HepG2 (cell line): ENCODE measurements around the gene KLK14.

Source experiments
- CREB1 ChIP-seq, 2 experiments: fragments of 450-650 bp in 1 of 2; IDR thresholded peaks; 2 replicates each; pipeline ENCODE4 v1.6.1; 2016 to 2017; ENCODE audit warnings: control low read depth in 1 of 2, mild to moderate bottlenecking in 1 of 2, missing compliant biosample characterization in 1 of 2, missing genetic modification characterization in 1 of 2
- EZH2 ChIP-seq: conservative IDR thresholded peaks from 2 replicates; pipeline ENCODE4 v1.6.1; 2012; ENCODE audit warnings: mild to moderate bottlenecking, low read depth, low read length, moderate library complexity
- JUN ChIP-seq: sonication (generic); formaldehyde crosslinking; IDR thresholded peaks from 2 replicates; pipeline ENCODE4 v1.4.0; 2020; ENCODE audit warnings: mild to moderate bottlenecking, missing genetic modification reagents
- JUNB ChIP-seq: sonication (generic); formaldehyde crosslinking; IDR thresholded peaks from 2 replicates; pipeline ENCODE4 v1.8.0; 2022; ENCODE audit warnings: missing genetic modification reagents, mild to moderate bottlenecking, borderline replicate concordance
- NR2C2 ChIP-seq: sonication (generic); formaldehyde crosslinking; IDR thresholded peaks from 2 replicates; pipeline ENCODE4 v1.4.0; 2020; ENCODE audit warnings: missing genetic modification reagents, mild to moderate bottlenecking, moderate library complexity, borderline replicate concordance
- RAD21 ChIP-seq: fragments of 450-650 bp; formaldehyde crosslinking; IDR thresholded peaks from 2 replicates; pipeline ENCODE4 v1.5.0; 2020; ENCODE audit warnings: mild to moderate bottlenecking
- SUZ12 ChIP-seq: fragments of 150-350 bp; IDR thresholded peaks from 2 replicates; pipeline ENCODE4 v1.6.1; 2014; ENCODE audit warnings: low read depth, low read length
- USF2 ChIP-seq, 2 experiments: sonication (generic) in 1 of 2; formaldehyde crosslinking in 1 of 2; IDR thresholded peaks; 2 replicates each; pipeline versions ENCODE4 v1.5.1 to v1.6.1; 2011 to 2020; ENCODE audit warnings: borderline replicate concordance in 1 of 2, low read depth in 1 of 2, low read length in 1 of 2, mild to moderate bottlenecking in 1 of 2, missing genetic modification reagents in 1 of 2, moderate library complexity in 1 of 2
- ZBTB7A ChIP-seq: sonication (generic); formaldehyde crosslinking; IDR thresholded peaks from 2 replicates; pipeline ENCODE4 v1.8.0; 2022; ENCODE audit warnings: mild to moderate bottlenecking, missing genetic modification reagents
- TF ChIP-seq, protein P1 (sequence below): sonication (generic); formaldehyde crosslinking; conservative IDR thresholded peaks from 2 replicates; pipeline ENCODE4 v1.5.0; 2020; ENCODE audit warnings: missing genetic modification reagents
- TF ChIP-seq, protein P2 (sequence below): sonication (generic); formaldehyde crosslinking; IDR thresholded peaks from 2 replicates; pipeline ENCODE4 v1.5.0; 2020; ENCODE audit warnings: missing genetic modification reagents, mild to moderate bottlenecking, borderline replicate concordance
- TF ChIP-seq, protein P3 (sequence below), 2 experiments: IDR thresholded peaks; 2 replicates each; pipeline ENCODE4 v1.6.1; 2011 to 2012; ENCODE audit warnings: low read length in 2 of 2, borderline replicate concordance in 1 of 2, low read depth in 1 of 2, mild to moderate bottlenecking in 1 of 2, moderate library complexity in 1 of 2
- TF ChIP-seq, protein P4 (sequence below): sonication (generic); formaldehyde crosslinking; IDR thresholded peaks from 2 replicates; pipeline ENCODE4 v1.5.0; 2020; ENCODE audit warnings: mild to moderate bottlenecking, missing genetic modification reagents, moderate library complexity
- TF ChIP-seq, protein P5 (sequence below): sonication (generic); formaldehyde crosslinking; conservative IDR thresholded peaks from 2 replicates; pipeline ENCODE4 v1.4.0; 2020; ENCODE audit warnings: missing genetic modification reagents

- TF ChIP-seq JUN (CRISPR knock-in tag) (no peak), USF2 (IDR thresholded peaks at IDR 0.05; ENCODE audit: low read depth, low read length) (no peak), USF2 (CRISPR knock-in tag; IDR thresholded peaks at IDR 0.05; ENCODE audit: borderline replicate concordance) (no peak), ZBTB7A (no peak), NR2C2 (CRISPR knock-in tag) (no peak), SUZ12 (no peak), RAD21 (CRISPR knock-in tag) (no peak), EZH2 (no peak), CREB1 (IDR thresholded peaks at IDR 0.05) (no peak), CREB1 (CRISPR knock-in tag; IDR thresholded peaks at IDR 0.05) (no peak), JUNB (no peak)
- TF ChIP-seq, protein P1, sequence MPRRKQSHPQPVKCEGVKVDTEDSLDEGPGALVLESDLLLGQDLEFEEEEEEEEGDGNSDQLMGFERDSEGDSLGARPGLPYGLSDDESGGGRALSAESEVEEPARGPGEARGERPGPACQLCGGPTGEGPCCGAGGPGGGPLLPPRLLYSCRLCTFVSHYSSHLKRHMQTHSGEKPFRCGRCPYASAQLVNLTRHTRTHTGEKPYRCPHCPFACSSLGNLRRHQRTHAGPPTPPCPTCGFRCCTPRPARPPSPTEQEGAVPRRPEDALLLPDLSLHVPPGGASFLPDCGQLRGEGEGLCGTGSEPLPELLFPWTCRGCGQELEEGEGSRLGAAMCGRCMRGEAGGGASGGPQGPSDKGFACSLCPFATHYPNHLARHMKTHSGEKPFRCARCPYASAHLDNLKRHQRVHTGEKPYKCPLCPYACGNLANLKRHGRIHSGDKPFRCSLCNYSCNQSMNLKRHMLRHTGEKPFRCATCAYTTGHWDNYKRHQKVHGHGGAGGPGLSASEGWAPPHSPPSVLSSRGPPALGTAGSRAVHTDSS: no peak
- TF ChIP-seq, protein P2, sequence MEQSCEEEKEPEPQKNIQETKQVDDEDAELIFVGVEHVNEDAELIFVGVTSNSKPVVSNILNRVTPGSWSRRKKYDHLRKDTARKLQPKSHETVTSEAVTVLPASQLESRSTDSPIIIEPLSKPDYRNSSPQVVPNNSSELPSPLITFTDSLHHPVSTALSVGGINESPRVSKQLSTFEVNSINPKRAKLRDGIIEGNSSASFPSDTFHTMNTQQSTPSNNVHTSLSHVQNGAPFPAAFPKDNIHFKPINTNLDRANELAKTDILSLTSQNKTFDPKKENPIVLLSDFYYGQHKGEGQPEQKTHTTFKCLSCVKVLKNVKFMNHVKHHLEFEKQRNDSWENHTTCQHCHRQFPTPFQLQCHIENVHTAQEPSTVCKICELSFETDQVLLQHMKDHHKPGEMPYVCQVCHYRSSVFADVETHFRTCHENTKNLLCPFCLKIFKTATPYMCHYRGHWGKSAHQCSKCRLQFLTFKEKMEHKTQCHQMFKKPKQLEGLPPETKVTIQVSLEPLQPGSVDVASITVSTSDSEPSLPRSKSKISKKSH (CRISPR knock-in tag): no peak
- TF ChIP-seq, protein P3, sequence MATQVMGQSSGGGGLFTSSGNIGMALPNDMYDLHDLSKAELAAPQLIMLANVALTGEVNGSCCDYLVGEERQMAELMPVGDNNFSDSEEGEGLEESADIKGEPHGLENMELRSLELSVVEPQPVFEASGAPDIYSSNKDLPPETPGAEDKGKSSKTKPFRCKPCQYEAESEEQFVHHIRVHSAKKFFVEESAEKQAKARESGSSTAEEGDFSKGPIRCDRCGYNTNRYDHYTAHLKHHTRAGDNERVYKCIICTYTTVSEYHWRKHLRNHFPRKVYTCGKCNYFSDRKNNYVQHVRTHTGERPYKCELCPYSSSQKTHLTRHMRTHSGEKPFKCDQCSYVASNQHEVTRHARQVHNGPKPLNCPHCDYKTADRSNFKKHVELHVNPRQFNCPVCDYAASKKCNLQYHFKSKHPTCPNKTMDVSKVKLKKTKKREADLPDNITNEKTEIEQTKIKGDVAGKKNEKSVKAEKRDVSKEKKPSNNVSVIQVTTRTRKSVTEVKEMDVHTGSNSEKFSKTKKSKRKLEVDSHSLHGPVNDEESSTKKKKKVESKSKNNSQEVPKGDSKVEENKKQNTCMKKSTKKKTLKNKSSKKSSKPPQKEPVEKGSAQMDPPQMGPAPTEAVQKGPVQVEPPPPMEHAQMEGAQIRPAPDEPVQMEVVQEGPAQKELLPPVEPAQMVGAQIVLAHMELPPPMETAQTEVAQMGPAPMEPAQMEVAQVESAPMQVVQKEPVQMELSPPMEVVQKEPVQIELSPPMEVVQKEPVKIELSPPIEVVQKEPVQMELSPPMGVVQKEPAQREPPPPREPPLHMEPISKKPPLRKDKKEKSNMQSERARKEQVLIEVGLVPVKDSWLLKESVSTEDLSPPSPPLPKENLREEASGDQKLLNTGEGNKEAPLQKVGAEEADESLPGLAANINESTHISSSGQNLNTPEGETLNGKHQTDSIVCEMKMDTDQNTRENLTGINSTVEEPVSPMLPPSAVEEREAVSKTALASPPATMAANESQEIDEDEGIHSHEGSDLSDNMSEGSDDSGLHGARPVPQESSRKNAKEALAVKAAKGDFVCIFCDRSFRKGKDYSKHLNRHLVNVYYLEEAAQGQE (IDR thresholded peaks at IDR 0.05; ENCODE audit: borderline replicate concordance in 1 of 2, low read depth in 1 of 2, low read length in 2 of 2): no peak
- TF ChIP-seq, protein P4, sequence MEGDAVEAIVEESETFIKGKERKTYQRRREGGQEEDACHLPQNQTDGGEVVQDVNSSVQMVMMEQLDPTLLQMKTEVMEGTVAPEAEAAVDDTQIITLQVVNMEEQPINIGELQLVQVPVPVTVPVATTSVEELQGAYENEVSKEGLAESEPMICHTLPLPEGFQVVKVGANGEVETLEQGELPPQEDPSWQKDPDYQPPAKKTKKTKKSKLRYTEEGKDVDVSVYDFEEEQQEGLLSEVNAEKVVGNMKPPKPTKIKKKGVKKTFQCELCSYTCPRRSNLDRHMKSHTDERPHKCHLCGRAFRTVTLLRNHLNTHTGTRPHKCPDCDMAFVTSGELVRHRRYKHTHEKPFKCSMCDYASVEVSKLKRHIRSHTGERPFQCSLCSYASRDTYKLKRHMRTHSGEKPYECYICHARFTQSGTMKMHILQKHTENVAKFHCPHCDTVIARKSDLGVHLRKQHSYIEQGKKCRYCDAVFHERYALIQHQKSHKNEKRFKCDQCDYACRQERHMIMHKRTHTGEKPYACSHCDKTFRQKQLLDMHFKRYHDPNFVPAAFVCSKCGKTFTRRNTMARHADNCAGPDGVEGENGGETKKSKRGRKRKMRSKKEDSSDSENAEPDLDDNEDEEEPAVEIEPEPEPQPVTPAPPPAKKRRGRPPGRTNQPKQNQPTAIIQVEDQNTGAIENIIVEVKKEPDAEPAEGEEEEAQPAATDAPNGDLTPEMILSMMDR (CRISPR knock-in tag): no peak
- TF ChIP-seq, protein P5, sequence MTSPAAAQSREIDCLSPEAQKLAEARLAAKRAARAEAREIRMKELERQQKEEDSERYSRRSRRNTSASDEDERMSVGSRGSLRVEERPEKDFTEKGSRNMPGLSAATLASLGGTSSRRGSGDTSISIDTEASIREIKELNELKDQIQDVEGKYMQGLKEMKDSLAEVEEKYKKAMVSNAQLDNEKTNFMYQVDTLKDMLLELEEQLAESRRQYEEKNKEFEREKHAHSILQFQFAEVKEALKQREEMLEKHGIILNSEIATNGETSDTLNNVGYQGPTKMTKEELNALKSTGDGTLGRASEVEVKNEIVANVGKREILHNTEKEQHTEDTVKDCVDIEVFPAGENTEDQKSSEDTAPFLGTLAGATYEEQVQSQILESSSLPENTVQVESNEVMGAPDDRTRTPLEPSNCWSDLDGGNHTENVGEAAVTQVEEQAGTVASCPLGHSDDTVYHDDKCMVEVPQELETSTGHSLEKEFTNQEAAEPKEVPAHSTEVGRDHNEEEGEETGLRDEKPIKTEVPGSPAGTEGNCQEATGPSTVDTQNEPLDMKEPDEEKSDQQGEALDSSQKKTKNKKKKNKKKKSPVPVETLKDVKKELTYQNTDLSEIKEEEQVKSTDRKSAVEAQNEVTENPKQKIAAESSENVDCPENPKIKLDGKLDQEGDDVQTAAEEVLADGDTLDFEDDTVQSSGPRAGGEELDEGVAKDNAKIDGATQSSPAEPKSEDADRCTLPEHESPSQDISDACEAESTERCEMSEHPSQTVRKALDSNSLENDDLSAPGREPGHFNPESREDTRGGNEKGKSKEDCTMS (CRISPR knock-in tag): no peak
These were observed 39.2 kb downstream of the KLK14 start for GRCh38 chr19:51043497-51043896.
